RWPE2 (cell line): ENCODE results near the gene TOB1.

Experiments
- ATAC-seq: fragments of 200-7000 bp; cut with Tn5 transposase; 3 replicates; pipeline ENCODE4 v1.9.1; 2021; ENCODE audit warnings: low read depth
- DNase-seq: peaks from one replicate; pipeline ENCODE4 v3.0.0-alpha.2; 2020; ENCODE audit warnings: low spot score
- H3K27ac ChIP-seq: fragments of 450-650 bp; 2 replicates; pipeline ENCODE4 v1.5.1; 2017; ENCODE audit warnings: mild to moderate bottlenecking; ENCODE audit not compliant: poor library complexity, severe bottlenecking
- H3K27me3 ChIP-seq: fragments of 250-450 bp; sonication (Bioruptor Pico); 2 replicates; pipeline ENCODE4 v1.5.1; 2021; ENCODE audit warnings: mild to moderate bottlenecking, moderate library complexity; ENCODE audit not compliant: insufficient read depth, poor library complexity, severe bottlenecking
- H3K36me3 ChIP-seq: fragments of 250-450 bp; sonication (Bioruptor Pico); 2 replicates; pipeline ENCODE4 v1.5.1; 2020; ENCODE audit warnings: low read depth, mild to moderate bottlenecking, moderate library complexity
- H3K4me1 ChIP-seq: fragments of 250-450 bp; sonication (Bioruptor Pico); 2 replicates; pipeline ENCODE4 v1.5.1; 2021; ENCODE audit warnings: mild to moderate bottlenecking, moderate library complexity; ENCODE audit not compliant: insufficient read depth, poor library complexity, severe bottlenecking
- H3K4me3 ChIP-seq: fragments of 250-450 bp; sonication (Bioruptor Pico); 2 replicates; pipeline ENCODE4 v1.5.1; 2021; ENCODE audit warnings: mild to moderate bottlenecking, moderate library complexity; ENCODE audit not compliant: severe bottlenecking
- H3K9me3 ChIP-seq: fragments of 250-450 bp; sonication (Bioruptor Pico); 2 replicates; pipeline ENCODE4 v1.5.1; 2021; ENCODE audit warnings: mild to moderate bottlenecking, moderate library complexity; ENCODE audit not compliant: severe bottlenecking
- TF ChIP-seq, protein P1 (sequence below): fragments of 450-650 bp; IDR thresholded peaks from one replicate; pipeline ENCODE4 v1.5.1; 2017; ENCODE audit warnings: mild to moderate bottlenecking, moderate library complexity; ENCODE audit not compliant: poor library complexity, severe bottlenecking

TOB1 gene

DNA sequence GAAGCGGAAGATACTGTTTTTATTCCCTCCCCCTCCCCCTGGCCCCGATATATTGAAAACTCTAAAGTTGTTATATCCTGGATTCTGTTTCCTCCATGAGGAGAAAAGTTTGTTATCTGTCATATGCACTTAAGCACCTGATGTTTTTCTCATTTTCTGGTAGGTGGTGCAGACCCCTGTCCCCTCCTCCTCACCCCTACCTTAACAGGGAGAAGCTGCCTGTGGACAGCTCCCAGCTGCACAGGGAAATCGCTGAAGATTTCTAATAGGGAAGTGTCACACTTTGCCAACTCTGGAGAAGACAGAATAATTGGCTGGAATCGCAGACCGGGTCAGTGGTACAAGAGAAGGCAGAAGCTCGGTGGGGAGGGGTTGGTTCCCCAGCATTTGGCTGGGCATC lies 45.3 kb upstream of the TOB1 start:
- ATAC-seq = no peak
- no peaks in the 10 kb centered on the region for H3K9me3 ChIP-seq
- TF ChIP-seq, protein P1, sequence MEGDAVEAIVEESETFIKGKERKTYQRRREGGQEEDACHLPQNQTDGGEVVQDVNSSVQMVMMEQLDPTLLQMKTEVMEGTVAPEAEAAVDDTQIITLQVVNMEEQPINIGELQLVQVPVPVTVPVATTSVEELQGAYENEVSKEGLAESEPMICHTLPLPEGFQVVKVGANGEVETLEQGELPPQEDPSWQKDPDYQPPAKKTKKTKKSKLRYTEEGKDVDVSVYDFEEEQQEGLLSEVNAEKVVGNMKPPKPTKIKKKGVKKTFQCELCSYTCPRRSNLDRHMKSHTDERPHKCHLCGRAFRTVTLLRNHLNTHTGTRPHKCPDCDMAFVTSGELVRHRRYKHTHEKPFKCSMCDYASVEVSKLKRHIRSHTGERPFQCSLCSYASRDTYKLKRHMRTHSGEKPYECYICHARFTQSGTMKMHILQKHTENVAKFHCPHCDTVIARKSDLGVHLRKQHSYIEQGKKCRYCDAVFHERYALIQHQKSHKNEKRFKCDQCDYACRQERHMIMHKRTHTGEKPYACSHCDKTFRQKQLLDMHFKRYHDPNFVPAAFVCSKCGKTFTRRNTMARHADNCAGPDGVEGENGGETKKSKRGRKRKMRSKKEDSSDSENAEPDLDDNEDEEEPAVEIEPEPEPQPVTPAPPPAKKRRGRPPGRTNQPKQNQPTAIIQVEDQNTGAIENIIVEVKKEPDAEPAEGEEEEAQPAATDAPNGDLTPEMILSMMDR = no peak
- H3K4me1 ChIP-seq = peaks cover 3% of the 10 kb centered on the region
- no peaks in the 10 kb centered on the region for H3K27me3 ChIP-seq
- no peak for DNase-seq
- no peaks in the 10 kb centered on the region for H3K36me3 ChIP-seq
- no peak overlapping the region for H3K4me3 ChIP-seq
- H3K27ac ChIP-seq = no peak overlapping the region

DNA sequence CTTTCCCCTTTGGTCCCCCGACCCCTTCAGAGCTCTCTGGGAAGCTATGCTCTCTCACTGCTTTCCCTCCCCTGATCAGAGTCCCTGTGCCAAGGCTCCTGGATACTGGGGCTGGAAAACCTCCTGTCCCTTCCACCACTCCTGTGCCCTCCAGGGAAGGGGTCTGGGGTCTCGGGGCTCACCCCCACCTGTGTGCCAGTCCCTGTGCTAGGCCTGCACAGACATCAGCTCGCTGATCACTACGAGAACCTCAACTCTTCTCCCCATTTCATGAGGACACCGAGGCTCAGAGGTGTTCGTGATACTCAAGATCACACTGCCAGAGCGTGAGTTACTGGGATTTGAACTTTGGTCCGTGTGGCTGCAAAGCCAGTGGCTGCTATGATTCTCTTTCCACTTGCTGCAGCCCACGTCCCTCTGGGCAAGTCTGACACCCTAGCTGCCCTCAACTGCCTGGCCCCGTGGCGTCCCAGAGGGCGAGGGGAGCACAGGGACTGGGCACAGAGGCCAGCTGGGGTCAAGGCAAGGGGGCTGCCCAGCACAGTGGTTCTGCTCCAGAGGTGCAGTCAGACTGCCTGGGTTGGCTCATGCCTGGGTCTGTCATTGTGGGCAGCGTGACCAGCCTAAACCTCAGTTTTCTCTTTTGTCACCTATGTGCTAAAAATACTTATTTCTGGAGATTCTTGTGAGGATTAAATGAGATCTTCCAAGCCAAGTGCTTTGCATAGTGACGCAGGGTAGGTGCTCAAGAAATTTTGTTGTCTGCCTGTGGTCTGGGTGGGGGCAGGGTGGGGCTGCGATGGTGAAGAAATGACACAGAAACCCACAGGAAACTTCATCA lies 43.8 kb upstream of the TOB1 start:
- Histone ChIP-seq H3K9me3 (no peaks in the 10 kb centered on the region), H3K27me3 (no peaks in the 10 kb centered on the region), H3K4me3 (no peak overlapping the region), H3K36me3 (no peaks in the 10 kb centered on the region), H3K27ac (no peak overlapping the region), H3K4me1 (peaks cover 9% of the 10 kb centered on the region)
- ATAC-seq = no peak
- TF ChIP-seq, protein P1 = no peak
- no peak for DNase-seq

DNA sequence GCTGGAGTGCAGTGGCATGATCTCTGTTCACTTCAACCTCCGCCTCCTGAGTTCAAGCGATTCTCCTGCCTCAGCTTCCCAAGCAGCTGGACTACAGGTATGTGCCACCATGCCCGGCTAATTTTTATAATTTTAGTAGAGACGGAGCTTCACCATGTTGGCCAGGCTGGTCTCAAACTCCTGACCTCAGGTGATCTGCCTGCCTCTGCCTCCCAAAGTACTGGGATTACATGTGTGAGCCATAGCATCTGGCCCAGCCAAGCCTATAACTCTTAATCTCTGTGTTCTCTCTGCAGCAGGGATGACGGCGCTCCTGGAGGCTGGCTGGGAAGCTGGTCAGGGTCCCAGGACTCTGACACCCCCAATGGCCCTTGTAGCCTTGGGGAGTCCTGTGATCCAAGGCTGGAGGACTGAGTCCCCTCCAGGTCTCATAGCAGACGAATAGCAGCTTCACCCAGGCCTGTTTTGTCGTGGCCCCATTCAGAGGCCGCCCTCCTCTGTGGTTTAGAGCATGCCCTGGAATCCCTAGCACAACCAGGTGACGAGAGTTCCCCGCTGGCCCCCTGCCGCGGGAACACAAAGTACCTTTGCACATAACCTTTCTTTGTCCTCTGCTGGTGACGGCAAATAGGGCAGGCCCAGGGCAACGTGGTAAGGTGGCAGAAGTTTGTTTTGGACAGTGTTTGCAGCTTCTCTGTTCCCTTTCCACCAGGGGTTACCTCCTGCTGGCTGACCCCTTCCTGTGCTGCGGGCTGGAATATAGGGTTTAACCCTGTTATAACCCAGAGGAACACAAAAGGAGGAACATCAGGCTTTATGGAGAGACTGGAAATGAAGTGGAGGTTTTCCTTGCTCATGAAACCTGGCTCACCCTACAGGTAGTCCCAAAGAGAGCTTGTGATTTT lies 43.0 kb upstream of the TOB1 start:
- Histone ChIP-seq H3K4me3 (no peak overlapping the region), H3K4me1 (peaks cover 17% of the 10 kb centered on the region), H3K27me3 (no peaks in the 10 kb centered on the region), H3K36me3 (no peaks in the 10 kb centered on the region), H3K9me3 (no peaks in the 10 kb centered on the region), H3K27ac (no peak overlapping the region)
- ATAC-seq (no peak), DNase-seq (no peak)
- TF ChIP-seq, protein P1 = no peak

DNA sequence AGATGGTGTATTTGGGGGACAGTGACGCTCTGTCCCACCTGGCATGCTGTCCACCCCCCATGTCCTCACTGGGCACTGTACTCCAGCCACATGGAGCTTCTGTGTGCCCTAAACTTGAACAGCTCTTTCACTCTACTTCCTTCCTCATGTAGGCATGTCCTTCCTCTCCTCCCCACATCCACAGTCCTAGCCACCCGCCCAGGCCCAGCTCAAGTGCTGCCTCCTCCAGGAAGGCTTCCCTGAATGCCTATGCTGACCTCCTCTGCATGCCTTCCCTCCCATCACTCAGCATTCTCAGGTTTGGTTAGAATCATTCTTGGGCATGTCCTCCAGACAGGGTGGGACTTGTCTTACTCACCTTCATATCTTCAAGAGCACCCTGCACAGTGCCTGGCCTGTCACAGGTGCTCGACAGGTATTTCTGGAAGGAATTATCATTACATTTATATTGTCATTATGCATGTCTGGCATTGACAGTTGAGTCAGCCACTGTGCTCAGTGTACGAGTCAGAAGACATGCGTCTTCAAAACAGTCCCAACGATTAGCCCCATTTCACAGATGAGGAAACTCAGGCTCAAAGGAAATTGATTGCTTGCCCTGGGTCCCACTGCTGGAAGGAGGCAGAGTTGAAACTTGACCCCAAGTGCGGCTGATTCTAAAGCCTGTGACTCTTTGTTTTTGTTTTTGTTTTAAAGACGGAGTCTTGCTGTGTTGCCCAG lies 42.1 kb upstream of the TOB1 start:
- no peaks in the 10 kb centered on the region for H3K27me3 ChIP-seq
- no peaks in the 10 kb centered on the region for H3K9me3 ChIP-seq
- DNase-seq (no peak), ATAC-seq (no peak)
- H3K36me3 ChIP-seq = no peaks in the 10 kb centered on the region
- peaks cover 25% of the 10 kb centered on the region for H3K4me1 ChIP-seq
- H3K4me3 ChIP-seq = no peak overlapping the region
- H3K27ac ChIP-seq = no peak overlapping the region
- TF ChIP-seq, protein P1 = no peak
